ENCODE data around the gene PIAS4. TPM values are rescaled to one million over a fixed set of nuclear protein-coding genes. Genes with fewer than 3 reads are reported as not detected.

The PIAS4 gene
- total and polyA plus RNA-seq, 2 of the 13 experiments (the other 11 are each of a cell fraction or from before 2014, with no cell fraction given): 9.0 to 20.1 TPM

GRCh38 chr19:3968556-3969434 lies 38.7 kb upstream of the PIAS4 start (continued):
- peak; percentile 48 for TF ChIP-seq ARID5B (CRISPR knock-in tag; IDR thresholded peaks at IDR 0.05)
- TF ChIP-seq FOXP4 (CRISPR knock-in tag; IDR thresholded peaks at IDR 0.05): peak; percentile 52; the same call in 1 of the 2 replicates
- TF ChIP-seq SMAD3 (CRISPR knock-in tag; IDR thresholded peaks at IDR 0.05): 0 out of 2 replicates have a peak, but pooled peaks have one; percentile 49
- no peak for TF ChIP-seq LCORL (IDR thresholded peaks at IDR 0.05)
- TF ChIP-seq LCORL (CRISPR knock-in tag; IDR thresholded peaks at IDR 0.05): peak; percentile 76; the same call in 1 of the 2 replicates
- TF ChIP-seq HDAC2 (CRISPR knock-in tag; IDR thresholded peaks at IDR 0.05): 0 out of 2 replicates have a peak, but pooled peaks have one; percentile 17
- peak; percentile 49; the same call in 1 of the 2 replicates for TF ChIP-seq RXRB (CRISPR knock-in tag; IDR thresholded peaks at IDR 0.05; ENCODE audit: borderline replicate concordance)
- no peak for TF ChIP-seq ZFP1 (CRISPR knock-in tag; IDR thresholded peaks at IDR 0.05)
- TF ChIP-seq ZFX (CRISPR knock-in tag; IDR thresholded peaks at IDR 0.05; ENCODE audit: low read depth): peak; percentile 56; the same call in 1 of the 2 replicates
- TF ChIP-seq CCDC6 (CRISPR knock-in tag; IDR thresholded peaks at IDR 0.05): no peak
- no peak for TF ChIP-seq POGK (CRISPR knock-in tag; conservative IDR thresholded peaks at IDR 0.05)
- TF ChIP-seq ZBTB38 (CRISPR knock-in tag; IDR thresholded peaks at IDR 0.05): no peak
- no peak for TF ChIP-seq ATF4 (CRISPR knock-in tag; IDR thresholded peaks at IDR 0.05)
- peak; percentile 89 for TF ChIP-seq ATF7 (IDR thresholded peaks at IDR 0.05)
- TF ChIP-seq ATF7 (CRISPR knock-in tag; IDR thresholded peaks at IDR 0.05): peak; percentile 99
- peak; percentile 68 for TF ChIP-seq PHF21A (CRISPR knock-in tag; IDR thresholded peaks at IDR 0.05)
- no peak for TF ChIP-seq SOX6 (IDR thresholded peaks at IDR 0.05)
- TF ChIP-seq SOX6 (CRISPR knock-in tag; IDR thresholded peaks at IDR 0.05): peak; percentile 53
- TF ChIP-seq ZNF3 (CRISPR knock-in tag; IDR thresholded peaks at IDR 0.05): 0 out of 2 replicates have a peak, but pooled peaks have one; percentile 22
- TF ChIP-seq POLR2A (IDR thresholded peaks at IDR 0.05; ENCODE audit: insufficient read depth in 1 of 2, low read depth in 2 of 2, low read length in 2 of 2): peak in 1 of 2 experiments; percentile 53; a peak in 2 of 4 replicates
- TF ChIP-seq ZNF264 (CRISPR knock-in tag; IDR thresholded peaks at IDR 0.05): no peak
- TF ChIP-seq ATF3 (CRISPR knock-in tag; IDR thresholded peaks at IDR 0.05): peak; percentile 95

All from HepG2 (cell line).